HG02763 (cell line): ENCODE data around the gene FCGR3A.
"Not testable (repeated sequence)": the region's sequence is repeated elsewhere in the genome, so short reads cannot be mapped to it uniquely, and the experiment has no call there.

Source experiments
- ATAC-seq: cut with Tn5 transposase; IDR thresholded peaks from one replicate; pipeline ENCODE4 v1.9.1; 2021; ENCODE audit warnings: mild to moderate bottlenecking, moderate library complexity; ENCODE audit not compliant: unreplicated experiment

Gene FCGR3A

DNA sequence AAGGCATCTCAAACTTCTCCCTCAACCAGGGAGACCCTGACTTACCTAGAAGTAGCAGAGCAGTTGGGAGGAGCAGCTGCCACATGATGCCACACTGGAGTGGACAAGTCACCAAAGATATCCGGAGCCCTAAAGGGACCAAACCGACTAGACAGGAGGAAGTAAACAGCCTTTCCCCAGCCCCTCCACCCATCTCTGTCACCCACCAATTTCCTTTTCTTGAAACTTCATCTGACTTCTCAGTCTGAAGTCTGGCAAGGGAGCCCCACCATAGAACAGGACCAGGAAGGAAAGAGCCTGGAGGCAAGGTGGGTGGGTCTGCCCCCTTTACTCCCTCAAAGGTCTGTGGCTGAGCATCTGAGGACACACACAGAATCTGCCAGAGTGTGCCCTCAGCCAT is at the start of gene FCGR3A:
Gene FCGR3A (minus strand): TSS at position 167 of the 400 bp plus-strand sequence. CDS start 82 bp downstream, at position 85.
- no peak for ATAC-seq

DNA sequence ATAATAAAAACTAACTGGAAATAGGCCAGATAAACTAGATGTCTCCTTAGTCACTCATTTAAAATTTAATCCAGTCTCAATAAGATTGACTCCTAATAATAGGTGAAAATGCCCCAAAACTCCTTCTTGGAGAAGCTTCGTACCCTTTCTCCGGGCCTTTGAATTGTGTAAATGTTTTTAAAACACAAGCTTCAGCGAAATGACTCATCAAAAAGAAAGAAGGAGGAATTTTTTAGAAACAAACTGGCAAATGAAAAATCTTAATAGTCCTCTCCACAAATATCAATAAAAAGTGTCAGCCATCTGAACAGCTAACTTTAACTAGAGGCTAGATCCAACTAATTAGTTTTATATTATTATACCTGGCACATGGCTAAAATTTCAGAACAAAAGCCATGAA is 47.5 kb upstream of the FCGR3A start:
- ATAC-seq, result not testable (repeated sequence)

DNA sequence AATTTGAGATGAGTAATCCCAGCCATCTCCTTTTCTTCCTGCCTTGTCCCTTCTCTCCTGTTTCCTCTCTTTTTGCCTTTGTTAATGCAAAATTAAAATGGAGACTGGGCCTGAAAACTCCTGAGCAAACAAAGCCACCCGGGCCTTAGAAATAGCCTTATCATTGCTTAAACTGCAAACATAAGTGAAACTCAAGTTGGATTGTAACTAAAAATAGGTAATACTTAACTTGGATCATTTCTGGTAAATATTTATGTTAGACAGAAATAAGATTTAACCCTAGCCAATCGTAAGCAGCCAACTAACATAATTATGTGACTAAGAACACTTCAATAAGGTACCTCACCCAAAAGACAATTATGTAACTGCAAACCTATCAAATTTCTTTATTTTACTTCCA is 46.0 kb upstream of the FCGR3A start:
- ATAC-seq, result not testable (repeated sequence)

DNA sequence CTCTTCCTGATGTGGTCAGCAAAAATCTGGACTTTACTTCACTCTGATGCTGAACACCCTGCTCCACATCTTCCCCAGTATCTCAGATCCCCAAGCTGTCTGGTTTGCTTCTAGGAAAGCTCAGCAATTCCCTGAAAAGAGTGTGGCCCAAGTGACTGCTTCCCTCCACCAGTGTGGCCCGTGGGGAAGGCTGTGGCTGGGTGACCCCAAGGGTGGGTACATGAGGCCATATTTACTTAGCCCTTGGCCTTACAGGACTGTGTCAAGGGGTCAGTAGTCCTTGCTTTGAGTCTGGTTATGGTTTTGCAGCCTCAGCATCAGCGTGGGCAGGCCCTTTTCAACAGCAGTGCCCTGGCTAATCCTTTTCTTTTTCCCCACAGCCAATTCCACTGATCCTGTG is 45.6 kb upstream of the FCGR3A start:
- ATAC-seq, result not testable (repeated sequence)

DNA sequence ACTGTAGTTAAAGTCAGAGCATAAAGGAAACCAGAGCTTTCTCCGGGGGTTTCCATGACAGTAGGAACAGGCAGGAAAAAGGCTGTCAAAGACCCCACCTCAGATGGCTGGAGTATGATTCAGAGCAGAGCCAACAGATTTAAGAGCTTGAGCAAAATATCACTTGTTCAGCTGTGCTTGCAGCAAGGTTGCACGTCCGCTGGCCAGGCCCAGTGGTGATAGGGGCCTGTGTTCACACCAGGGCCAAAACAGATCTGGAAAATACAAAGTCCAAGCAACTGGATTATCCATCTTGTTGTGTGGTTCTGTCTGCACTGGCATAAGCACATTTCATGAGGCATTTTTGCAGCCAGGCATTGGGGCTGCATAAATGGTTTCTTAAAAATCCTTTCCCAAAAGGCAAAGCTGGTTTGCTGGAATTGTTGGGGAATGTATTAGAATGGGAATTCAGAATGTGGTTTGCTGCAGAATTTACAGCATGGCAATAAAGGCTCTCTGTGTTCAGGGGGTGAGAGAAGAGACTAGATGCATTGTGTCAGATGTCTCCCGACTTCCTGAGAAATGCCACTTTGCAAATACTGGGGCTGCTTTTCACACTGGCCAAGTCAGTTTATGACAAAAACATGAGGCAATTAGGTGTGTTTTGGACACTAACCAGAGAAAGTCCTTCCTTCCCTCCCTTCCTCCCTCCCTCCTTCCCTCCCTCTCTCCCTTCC is 44.8 kb upstream of the FCGR3A start:
- ATAC-seq, result not testable (repeated sequence)

DNA sequence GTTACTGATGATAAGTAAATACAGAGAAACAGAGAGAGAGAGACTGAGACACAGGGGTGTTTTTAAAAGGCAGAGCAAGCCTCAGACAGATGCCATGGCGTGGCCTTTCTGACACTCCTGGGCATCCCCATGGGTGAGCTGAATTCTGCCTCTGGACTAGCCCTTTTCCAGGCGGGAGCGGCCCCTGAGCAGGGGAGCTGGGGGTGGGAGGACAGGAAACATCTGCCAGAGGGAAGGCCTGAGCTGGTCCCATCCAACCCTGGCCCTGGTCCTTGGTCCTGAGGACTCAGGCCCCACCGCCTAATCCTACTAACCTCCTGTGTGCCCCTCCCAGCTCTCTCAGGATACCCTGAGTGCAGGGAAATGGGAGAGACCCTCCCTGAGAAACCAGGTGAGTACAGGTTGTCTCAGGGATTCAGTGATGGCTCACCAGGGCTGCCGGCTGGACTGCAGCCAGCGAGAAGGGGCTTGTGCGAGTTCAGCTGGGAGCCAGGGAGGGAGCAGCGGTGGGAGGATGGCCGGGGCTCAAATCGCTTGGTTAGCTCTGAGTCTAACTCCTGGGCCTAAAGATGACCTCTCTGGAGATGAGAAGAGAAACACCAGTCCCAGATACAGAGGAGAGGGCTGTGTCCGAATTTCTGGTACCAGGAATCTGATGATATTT is 43.6 kb upstream of the FCGR3A start:
- not testable (repeated sequence) for ATAC-seq

DNA sequence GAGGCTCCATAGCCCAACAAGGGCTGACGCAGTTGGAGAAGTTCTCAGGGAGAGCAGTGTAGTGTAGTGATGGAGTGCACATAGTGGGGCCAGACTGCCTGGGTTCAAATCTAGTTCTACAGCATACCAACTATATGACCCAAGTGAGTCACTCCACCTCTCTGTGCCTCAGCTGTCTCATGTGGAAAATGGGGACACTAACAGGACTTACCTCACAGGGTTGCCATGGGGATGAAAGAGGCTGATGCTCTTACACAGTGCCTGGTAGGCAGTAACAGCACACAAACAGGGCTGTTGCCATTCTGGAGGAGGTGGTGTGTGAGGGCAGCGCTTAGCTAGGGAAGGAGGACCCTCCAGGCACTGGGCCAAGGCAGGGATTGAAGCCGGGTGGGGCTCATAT is 43.0 kb upstream of the FCGR3A start:
- not testable (repeated sequence) for ATAC-seq

DNA sequence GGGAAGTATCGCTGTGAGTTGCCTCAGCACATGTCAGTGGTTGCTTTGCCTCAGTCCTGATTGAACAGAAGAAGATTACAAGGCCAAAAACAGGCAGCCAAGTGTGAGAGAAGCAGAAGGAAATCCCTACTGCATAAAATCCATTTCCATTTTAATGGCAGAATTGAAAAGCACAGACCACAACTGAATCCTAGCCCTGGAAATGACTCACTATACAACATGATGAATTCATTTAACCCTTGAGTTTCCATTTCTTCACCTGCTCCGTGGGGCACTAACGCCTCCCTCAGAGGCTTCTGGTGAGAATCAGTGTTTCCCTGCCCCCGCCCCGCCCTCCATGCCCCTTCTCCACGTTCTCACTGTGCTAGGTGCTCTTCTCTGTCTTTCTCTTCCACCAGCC is 40.3 kb upstream of the FCGR3A start:
- ATAC-seq, result not testable (repeated sequence)

DNA sequence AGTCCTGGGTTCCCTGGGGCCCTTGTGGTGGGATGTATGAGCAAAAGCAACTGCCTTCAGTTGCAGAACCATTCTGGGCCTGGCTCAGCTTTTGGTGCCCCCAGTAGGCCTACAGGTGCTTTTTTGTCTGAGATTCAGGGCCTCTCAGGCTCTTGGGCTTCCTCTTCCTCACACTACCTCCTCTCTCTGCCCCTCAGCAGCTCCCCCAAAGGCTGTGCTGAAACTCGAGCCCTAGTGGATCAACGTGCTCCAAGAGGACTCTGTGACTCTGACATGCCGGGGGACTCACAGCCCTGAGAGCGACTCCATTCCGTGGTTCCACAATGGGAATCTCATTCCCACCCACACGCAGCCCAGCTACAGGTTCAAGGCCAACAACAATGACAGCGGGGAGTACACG is 39.7 kb upstream of the FCGR3A start:
- not testable (repeated sequence) for ATAC-seq

DNA sequence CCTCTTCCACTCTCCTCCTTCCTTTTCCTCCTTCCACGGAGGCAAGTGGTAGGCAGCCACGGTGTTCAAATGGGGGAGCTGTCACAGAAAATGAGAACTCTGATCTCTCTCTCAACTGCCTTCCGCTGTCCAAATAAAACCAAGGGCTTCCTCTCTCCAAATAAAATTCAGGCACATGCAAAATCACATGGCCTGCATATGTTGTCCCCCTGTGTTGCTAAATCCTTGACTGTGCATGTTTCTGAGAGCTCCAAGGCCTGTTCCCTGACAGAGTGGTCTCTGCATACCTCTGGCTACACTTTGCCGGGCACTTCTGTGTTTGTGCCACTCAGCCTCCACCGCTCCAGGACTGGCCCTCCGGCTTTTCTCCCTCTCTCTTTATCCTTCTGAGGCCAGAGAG is 39.0 kb upstream of the FCGR3A start:
- ATAC-seq, result not testable (repeated sequence)

DNA sequence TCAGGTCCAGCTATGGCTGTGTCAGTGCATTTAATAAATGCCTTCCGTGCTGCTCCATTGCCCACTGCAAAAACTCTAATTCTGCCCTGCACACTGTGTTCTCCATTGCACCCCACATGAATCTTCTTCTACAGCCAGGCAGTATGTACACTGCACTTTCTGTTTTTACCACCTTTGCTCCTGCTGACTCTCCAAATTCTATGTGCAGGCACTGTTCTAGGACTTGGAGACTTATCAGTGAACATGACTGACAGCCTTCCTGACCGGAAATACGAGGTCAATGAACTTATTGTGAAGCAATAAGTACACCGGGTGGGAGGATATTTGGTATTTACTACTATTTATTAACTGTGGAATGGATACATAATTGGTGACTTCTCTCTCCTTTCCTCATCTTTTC is 33.3 kb upstream of the FCGR3A start:
- ATAC-seq, result not testable (repeated sequence)

DNA sequence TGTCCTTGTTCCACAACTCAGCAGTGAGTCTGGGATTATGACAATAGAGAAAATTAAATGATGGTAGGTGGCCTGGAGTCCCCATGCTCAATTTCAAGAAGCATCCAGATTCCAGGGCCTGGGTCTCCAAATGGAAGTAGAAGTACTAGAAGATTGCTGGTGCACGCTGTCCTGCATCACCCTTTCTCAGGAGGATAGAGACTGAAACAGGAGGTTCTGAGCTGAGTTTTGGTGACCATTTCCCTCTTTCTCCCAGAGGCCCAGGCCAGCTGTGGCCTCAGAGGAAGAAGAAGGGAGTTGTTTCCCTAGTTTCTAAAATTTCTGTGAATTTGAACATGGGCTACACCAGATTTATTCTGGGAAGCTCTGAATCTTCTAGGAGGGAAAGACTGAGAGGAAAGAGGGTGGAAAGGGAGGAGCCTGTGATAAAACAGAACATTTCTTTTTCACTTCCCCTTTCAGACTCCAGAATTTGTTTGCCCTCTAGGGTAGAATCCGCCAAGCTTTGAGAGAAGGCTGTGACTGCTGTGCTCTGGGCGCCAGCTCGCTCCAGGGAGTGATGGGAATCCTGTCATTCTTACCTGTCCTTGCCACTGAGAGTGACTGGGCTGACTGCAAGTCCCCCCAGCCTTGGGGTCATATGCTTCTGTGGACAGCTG is 31.4 kb upstream of the FCGR3A start:
- ATAC-seq, result not testable (repeated sequence)

DNA sequence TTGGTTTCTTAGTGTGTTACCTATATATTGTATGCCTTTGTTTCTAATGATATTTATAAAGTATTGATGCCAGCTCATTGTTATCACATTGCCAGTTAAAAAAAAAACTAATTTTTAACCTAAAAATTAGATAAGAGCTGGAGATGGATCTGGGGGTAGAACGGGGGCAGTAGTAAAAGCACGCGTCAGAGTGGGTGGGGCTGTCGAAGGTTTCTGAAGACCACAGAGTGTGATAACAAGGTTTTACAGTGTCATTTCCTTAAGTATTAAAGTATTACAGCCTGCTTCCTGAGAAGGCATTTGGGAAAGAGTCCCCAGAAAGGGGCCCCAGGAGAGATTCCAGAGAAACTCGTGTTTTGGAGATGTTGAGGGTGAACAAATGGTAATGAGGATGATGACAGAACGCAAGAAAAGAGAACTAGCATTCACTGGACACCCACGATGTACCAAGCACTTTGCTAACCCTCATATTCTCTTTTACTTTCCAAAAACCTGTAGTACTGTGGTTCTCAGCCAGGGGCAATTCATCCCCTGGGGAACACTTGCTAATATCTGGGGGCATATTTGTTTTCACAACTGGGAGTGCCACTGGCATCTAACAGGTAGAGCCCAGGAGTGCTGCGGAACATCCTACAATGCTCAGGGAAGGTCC is 30.4 kb upstream of the FCGR3A start:
- ATAC-seq, result not testable (repeated sequence)

DNA sequence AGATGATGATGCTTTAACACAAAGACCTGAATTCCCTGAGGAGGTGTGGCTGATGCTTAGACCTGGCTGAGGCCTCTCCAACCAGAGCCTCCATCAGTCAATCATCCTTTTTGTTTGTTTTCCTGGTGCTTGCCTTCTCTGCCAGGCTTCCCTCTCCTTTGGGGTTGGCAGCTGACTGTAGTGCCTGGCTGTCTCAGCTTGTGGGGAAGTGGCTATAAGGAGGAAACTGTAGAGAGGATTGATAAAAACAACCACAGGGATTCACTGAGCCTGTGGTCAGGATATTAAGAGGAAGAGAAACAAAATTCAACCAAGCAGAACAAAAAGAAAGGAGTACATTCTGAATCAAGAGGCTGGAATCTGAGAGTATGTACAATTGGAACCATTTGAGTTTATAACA is 27.1 kb upstream of the FCGR3A start:
- ATAC-seq, result not testable (repeated sequence)

DNA sequence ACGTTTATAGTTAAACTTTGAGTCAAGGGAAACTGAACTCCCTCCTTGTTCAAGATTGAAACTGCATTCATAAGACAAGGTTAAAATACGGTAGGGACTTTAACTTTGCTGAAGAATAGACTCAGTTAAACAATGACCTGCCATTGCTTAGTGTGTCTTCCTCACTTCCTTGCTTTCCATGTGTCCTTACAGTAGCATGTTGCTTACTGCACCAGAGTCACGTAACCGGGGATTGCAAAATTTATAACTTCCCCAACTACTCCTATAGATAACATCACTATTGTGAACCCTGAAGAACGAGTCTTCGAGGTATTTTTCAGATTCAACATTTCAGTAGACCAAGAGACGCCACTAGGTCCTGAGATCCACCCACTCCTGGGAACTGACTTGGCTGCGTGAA is 22.1 kb upstream of the FCGR3A start:
- not testable (repeated sequence) for ATAC-seq

DNA sequence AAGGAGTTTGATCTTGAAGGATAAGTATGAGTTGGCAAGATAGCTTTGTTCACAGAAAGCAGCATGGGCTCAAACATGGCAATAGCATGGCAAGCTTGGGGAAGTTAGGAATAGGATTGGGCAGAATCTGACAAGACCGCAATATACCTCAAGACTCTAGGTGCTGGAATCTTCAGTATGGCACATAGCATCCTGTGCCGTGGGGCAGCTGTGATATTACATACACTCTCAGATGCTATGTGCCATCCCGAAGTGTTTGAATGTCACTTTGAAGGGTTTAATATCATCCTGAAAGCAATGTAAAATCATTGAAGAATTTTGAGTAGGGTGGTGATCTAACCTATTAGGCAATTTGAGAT is 17.0 kb upstream of the FCGR3A start:
- ATAC-seq, result not testable (repeated sequence)

DNA sequence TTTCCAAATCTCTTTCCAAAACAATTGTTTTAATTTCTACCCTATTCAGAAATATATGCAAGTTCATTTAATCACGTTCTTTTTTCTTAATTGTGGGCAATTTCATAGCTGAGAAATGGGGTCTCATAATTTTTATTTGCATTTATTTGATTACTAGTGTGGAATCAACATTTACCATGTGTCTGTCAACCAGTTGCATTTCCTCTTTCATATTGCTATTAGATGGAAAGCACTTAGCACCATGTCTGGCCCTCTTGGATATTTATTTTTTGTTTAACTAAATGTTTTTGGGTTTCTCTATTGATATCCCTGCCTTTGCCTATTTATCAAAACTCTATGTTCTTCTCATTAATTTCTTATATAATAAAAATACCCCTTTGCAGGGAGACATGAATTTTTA is 13.9 kb upstream of the FCGR3A start:
- not testable (repeated sequence) for ATAC-seq

DNA sequence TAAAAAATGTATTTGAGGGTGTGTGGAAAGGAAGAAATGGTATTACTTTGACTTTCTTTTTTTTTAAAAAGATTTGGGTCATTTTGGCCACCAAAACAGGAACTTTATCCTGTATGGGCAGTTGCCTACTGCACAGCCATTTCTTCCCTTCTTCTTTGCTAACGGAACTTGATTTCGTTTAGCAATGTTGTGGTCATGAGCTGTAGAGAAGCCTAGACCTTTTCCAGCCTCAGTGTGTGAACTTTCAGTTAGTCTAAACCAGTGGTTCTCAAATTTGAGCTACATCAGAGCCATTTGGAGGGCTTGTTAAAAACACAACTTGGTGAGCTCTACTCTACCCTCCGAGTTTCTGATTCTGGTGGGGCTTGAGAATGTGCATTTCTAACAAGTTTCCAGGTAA is 12.8 kb upstream of the FCGR3A start:
- not testable (repeated sequence) for ATAC-seq

DNA sequence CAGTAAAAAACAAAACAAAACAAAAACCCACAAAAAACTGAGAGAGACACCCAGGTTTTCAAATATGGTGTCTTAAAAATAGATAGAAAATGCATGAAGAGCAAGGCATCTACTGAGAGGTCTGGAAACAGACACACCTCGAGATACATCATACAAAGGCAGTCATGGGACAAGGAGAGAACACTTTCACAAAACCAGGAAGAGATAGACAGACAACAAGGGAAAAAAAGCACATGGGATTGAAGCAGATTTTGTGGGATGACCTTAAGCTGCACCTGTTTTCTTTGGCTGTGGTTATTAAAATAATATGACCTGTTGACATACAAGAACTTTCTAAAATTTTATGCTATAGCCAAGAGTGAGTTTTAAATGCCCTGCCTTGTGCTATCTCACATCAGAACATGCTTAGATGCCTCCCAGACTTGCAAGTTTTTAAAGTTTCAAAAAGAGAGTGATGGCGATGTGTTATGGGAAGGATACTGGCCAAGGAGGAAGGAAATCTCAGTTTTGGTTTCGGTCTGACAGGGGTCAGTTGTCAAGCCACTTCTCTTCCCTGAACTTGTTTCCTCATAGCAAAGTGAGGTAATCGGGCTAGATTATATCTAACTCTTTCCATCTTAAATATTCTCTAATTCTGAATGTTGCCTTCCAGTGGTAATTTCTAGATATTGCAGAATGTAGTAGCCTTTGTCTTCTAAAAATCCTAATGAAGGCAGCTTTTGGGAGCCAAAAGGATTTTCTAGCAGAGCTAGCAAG is 11.5 kb upstream of the FCGR3A start:
- ATAC-seq, result not testable (repeated sequence)
